Measurements from ENCODE around the gene FHOD3.

- TF ChIP-seq POLR2A (IDR thresholded peaks at IDR 0.05; ENCODE audit: low read length) = no peak
- TF ChIP-seq GATA1 (IDR thresholded peaks at IDR 0.05; ENCODE audit: low read depth, low read length) = no peak
These were observed 41.4 kb upstream of the FHOD3 start for GRCh38 chr18:36256094-36256493.
